Umbilical cord (tissue), 2 donors: ENCODE results near the gene RYR2. TPM values are rescaled to one million over a fixed set of nuclear protein-coding genes. Genes with fewer than 3 reads are reported as not detected.
"Not testable (repeated sequence)": the region's sequence is repeated elsewhere in the genome, so short reads cannot be mapped to it uniquely, and the experiment has no call there.

ENCODE experiments used
- DNase-seq: peaks from one replicate; pipeline ENCODE4 v3.0.0-alpha.2; 2015; ENCODE audit warnings: low spot score
- total RNA-seq: library from RNA; depleted of rRNA; stranded (reverse); fragments of >200 nt; gene quantifications from one replicate; pipeline ENCODE4 v1.2.3, GENCODE V29; 2014; ENCODE audit warnings: low replicate concordance; ENCODE audit not compliant: insufficient read depth

The RYR2 gene
- total RNA-seq, 1 donor from 2014 or later: 24.8 TPM

- no peak for DNase-seq
Measured at GRCh38 chr1:237074371-237075117, 32.6 kb downstream of the RYR2 start.

GRCh38 chr1:237084341-237085077, 42.5 kb downstream of the RYR2 start:
- no peak for DNase-seq

- no peak for DNase-seq
Measured at GRCh38 chr1:237091691-237092090, 49.7 kb downstream of the RYR2 start.

- no peak for DNase-seq
Measured at GRCh38 chr1:237093691-237094090, 51.7 kb downstream of the RYR2 start.

GRCh38 chr1:237098541-237098940, 56.6 kb downstream of the RYR2 start:
- DNase-seq: no peak

GRCh38 chr1:237103021-237103420, 61.0 kb downstream of the RYR2 start:
- no peak for DNase-seq

GRCh38 chr1:237104096-237104495, 62.1 kb downstream of the RYR2 start:
- no peak for DNase-seq

GRCh38 chr1:237105826-237106225, 63.8 kb downstream of the RYR2 start:
- no peak for DNase-seq

GRCh38 chr1:237108297-237109040, 66.5 kb downstream of the RYR2 start:
- peak; percentile 47 for DNase-seq

GRCh38 chr1:237111807-237112206, 69.8 kb downstream of the RYR2 start:
- no peak for DNase-seq

- no peak for DNase-seq
Measured at GRCh38 chr1:237112663-237113062, 70.7 kb downstream of the RYR2 start.

GRCh38 chr1:237115035-237115434, 73.1 kb downstream of the RYR2 start:
- DNase-seq: no peak

- no peak for DNase-seq
Measured at GRCh38 chr1:237119091-237119490, 77.1 kb downstream of the RYR2 start.

GRCh38 chr1:237120683-237121082, 78.7 kb downstream of the RYR2 start:
- DNase-seq: no peak

GRCh38 chr1:237124856-237125462, 83.0 kb downstream of the RYR2 start:
- no peak for DNase-seq

GRCh38 chr1:237126180-237126579, 84.2 kb downstream of the RYR2 start:
- no peak for DNase-seq

- DNase-seq: not testable (repeated sequence)
Measured at GRCh38 chr1:237127301-237127700, 85.3 kb downstream of the RYR2 start.

- no peak for DNase-seq
Measured at GRCh38 chr1:237133921-237134320, 91.9 kb downstream of the RYR2 start.

GRCh38 chr1:237134929-237135328, 92.9 kb downstream of the RYR2 start:
- DNase-seq: no peak

- DNase-seq: no peak
Measured at GRCh38 chr1:237138551-237138950, 96.6 kb downstream of the RYR2 start.

- no peak for DNase-seq
Measured at GRCh38 chr1:237139732-237140131, 97.7 kb downstream of the RYR2 start.

GRCh38 chr1:237140986-237141385, 99.0 kb downstream of the RYR2 start:
- peak; percentile 33 for DNase-seq
